ENCODE results near the gene C6orf89. TPM values are rescaled to one million over a fixed set of nuclear protein-coding genes. Genes with fewer than 3 reads are reported as not detected.

The C6orf89 gene
- total RNA-seq, 2 experiments from 2014 or later = 24.7 to 29.8 TPM

DNA sequence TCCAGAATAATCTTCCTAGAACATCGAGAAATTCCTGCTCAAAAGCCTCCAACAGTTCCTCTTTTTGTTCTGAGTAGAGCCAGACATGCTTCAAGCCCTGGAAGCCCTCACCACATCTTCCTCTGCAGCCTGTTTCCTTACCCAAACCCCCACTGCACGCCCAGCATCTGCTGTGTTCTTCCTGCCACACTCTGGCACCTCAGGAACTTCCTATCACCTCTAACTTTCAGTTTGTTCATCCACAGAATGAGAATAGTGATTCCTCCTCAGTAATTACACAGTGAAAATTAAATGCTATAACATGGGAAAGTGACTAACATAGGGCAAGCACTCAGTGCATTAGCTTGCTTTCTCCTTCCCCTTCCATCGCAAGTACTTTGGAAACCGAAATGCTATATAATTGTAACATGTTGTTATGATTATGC lies 26.3 kb downstream of the C6orf89 start:
- H3K27ac Mint-ChIP-seq = peak overlapping the region; percentile 84
- H3K9me3 Mint-ChIP-seq = no peaks in the 10 kb centered on the region
- ATAC-seq = peak; percentile 52
- CTCF ChIA-PET = interaction anchor here (0.7 to 3.2 kb wide), 4 partner anchors 13 to 38 kb away, joined by 3 to 19 read pairs (median 4); partner anchors contain the start of genes C6orf89 and PPIL1
- POLR2A ChIA-PET = interaction anchor here (0.6 to 2.2 kb wide), 6 partner anchors 18 to 93 kb away, joined by 3 to 6 read pairs (median 3); partner anchors contain the start of genes C6orf89, FGD2 and MTCH1
- H3K36me3 Mint-ChIP-seq (ENCODE audit: low read depth) = peaks cover 31% of the 10 kb centered on the region
- no peaks in the 10 kb centered on the region for H3K27me3 Mint-ChIP-seq
- H3K4me3 Mint-ChIP-seq = peak overlapping the region; percentile 41
- DNase-seq = peak; percentile 40
- TF ChIP-seq, protein P1, sequence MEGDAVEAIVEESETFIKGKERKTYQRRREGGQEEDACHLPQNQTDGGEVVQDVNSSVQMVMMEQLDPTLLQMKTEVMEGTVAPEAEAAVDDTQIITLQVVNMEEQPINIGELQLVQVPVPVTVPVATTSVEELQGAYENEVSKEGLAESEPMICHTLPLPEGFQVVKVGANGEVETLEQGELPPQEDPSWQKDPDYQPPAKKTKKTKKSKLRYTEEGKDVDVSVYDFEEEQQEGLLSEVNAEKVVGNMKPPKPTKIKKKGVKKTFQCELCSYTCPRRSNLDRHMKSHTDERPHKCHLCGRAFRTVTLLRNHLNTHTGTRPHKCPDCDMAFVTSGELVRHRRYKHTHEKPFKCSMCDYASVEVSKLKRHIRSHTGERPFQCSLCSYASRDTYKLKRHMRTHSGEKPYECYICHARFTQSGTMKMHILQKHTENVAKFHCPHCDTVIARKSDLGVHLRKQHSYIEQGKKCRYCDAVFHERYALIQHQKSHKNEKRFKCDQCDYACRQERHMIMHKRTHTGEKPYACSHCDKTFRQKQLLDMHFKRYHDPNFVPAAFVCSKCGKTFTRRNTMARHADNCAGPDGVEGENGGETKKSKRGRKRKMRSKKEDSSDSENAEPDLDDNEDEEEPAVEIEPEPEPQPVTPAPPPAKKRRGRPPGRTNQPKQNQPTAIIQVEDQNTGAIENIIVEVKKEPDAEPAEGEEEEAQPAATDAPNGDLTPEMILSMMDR (IDR thresholded peaks at IDR 0.05) = no peak
- H3K4me1 Mint-ChIP-seq (ENCODE audit: low read depth) = peaks cover 45% of the 10 kb centered on the region
- intact Hi-C loops (cut with micrococcal nuclease) = loop anchor here (2.0 kb wide), 1 partner anchor 25 kb away; no protein-coding TSS in a partner anchor

DNA sequence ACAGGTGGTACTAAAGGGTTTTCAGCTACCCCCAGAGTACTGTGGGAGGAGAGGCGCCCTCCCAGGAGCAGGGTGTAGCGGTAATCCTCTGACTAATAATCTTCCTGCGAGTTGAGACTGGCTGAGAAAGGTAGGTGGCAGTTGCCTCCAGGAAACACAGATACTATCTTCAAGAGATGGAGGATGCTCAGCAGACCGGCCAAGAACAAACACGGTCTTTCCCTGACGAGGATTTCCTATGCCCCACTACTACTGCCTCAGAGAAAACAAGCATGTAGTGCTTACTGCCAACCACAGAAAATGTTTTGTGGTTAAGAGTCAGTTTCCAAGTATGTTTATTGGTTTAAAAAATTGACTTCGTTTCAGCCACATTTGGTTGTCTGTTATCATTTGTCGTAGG lies 26.8 kb downstream of the C6orf89 start:
- peak; percentile 88 for ATAC-seq
- peaks cover 31% of the 10 kb centered on the region for H3K36me3 Mint-ChIP-seq (ENCODE audit: low read depth)
- POLR2A ChIA-PET = interaction anchor here (0.6 to 2.2 kb wide), 7 partner anchors 14 to 92 kb away, joined by 3 to 6 read pairs (median 3); partner anchors contain the start of genes C6orf89, FGD2 and MTCH1

DNA sequence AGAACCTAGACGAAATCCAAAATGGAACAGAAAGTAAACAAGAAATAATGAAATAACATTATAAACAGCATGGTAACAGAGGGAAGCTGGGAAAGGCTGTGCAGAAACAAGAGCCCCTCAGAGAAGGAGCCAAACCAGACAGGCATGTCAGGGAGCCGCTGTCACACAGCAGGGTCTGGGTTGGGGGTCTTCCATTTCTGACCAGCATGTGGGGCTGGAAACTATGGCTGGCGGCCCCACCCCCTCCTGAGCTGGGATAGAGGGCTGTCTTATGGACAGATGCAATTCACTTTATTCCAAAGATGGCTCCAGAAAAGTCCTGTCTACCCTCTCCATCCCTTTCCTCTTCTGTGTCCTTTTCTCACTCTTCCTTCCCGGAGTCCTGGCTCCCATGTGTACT lies 27.3 kb downstream of the C6orf89 start:
- Mint-ChIP-seq H3K4me1 (ENCODE audit: low read depth) (peaks cover 44% of the 10 kb centered on the region), H3K27me3 (no peaks in the 10 kb centered on the region), H3K4me3 (peak overlapping the region; percentile 41), H3K9me3 (no peaks in the 10 kb centered on the region), H3K27ac (peak overlapping the region; percentile 84), H3K36me3 (ENCODE audit: low read depth) (peaks cover 27% of the 10 kb centered on the region)
- TF ChIP-seq, protein P1 (IDR thresholded peaks at IDR 0.05) = no peak
- intact Hi-C loops (cut with micrococcal nuclease) = loop anchor here (2.0 kb wide), 1 partner anchor 26 kb away; no protein-coding TSS in a partner anchor
- ChIA-PET POLR2A (interaction anchor here (1.1 to 2.2 kb wide), 4 partner anchors 13 to 73 kb away, joined by 3 to 6 read pairs (median 4); partner anchors contain the start of genes MTCH1 and PPIL1), CTCF (interaction anchor here (1.2 to 3.2 kb wide), 4 partner anchors 28 to 105 kb away, joined by 3 to 19 read pairs (median 5); partner anchors contain the start of genes C6orf89 and PPIL1)
- peak; percentile 10 for ATAC-seq
- no peak for DNase-seq

More for the DNA sequence above, 26.8 kb downstream of the C6orf89 start:
- DNase-seq = peak; percentile 81
- Mint-ChIP-seq H3K4me1 (ENCODE audit: low read depth) (peaks cover 45% of the 10 kb centered on the region), H3K9me3 (no peaks in the 10 kb centered on the region), H3K4me3 (peak overlapping the region; percentile 41), H3K27ac (peak overlapping the region; percentile 84), H3K27me3 (no peaks in the 10 kb centered on the region)
- CTCF ChIA-PET = interaction anchor here (0.7 to 3.2 kb wide), 5 partner anchors 13 to 105 kb away, joined by 3 to 19 read pairs (median 5); partner anchors contain the start of genes C6orf89 and PPIL1
- TF ChIP-seq, protein P1 (IDR thresholded peaks at IDR 0.05) = no peak
- intact Hi-C loops (cut with micrococcal nuclease) = loop anchor here (2.0 kb wide), 1 partner anchor 26 kb away; no protein-coding TSS in a partner anchor

DNA sequence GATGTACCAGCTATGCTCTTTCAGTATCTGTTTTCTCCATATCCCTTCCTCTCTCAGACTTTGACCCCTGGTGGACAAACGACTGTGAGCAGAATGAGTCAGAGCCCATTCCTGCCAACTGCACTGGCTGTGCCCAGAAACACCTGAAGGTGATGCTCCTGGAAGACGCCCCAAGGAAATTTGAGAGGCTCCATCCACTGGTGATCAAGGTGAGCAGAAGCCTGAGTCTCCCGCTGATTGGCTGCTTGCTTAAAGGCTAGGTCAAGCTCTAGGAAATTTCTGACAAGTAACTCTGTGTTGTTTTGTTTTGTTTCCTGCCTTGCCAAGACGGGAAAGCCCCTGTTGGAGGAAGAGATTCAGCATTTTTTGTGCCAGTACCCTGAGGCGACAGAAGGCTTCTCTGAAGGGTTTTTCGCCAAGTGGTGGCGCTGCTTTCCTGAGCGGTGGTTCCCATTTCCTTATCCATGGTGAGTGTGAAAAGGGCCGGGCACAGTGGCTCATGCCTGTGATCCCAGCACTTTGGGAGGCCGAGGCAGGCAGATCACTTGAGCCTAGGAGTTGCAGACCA lies 28.6 kb downstream of the C6orf89 start:
- Mint-ChIP-seq H3K4me1 (ENCODE audit: low read depth) (peaks cover 42% of the 10 kb centered on the region), H3K27me3 (no peaks in the 10 kb centered on the region), H3K4me3 (no peak overlapping the region), H3K36me3 (ENCODE audit: low read depth) (peaks cover 22% of the 10 kb centered on the region), H3K27ac (peak overlapping the region; percentile 68), H3K9me3 (no peaks in the 10 kb centered on the region)
- ATAC-seq (no peak), DNase-seq (peak; percentile 16)
- TF ChIP-seq, protein P1 (IDR thresholded peaks at IDR 0.05) = peak; percentile 11
- CTCF ChIA-PET = interaction anchor here (0.7 to 3.2 kb wide), 8 partner anchors 12 to 296 kb away, joined by 3 to 19 read pairs (median 4); partner anchors contain the start of genes C6orf89 and PPIL1
- intact Hi-C loops (cut with micrococcal nuclease) = no loop called here
- POLR2A ChIA-PET = interaction anchor here (0.5 to 1.5 kb wide), 5 partner anchors 10 to 88 kb away, joined by 3 to 5 read pairs (median 4); partner anchors contain the start of gene PPIL1

Measured in activated CD8-positive, alpha-beta T cell treated with anti-CD3 and anti-CD28 coated beads for 36 hours (primary cell).